Lung (tissue), 12 donors: ENCODE measurements around the gene C11orf21. TPM values are rescaled to one million over a fixed set of nuclear protein-coding genes. Genes with fewer than 3 reads are reported as not detected.

Experiments used
- ATAC-seq: fragments of 200-7000 bp; cut with Tn5 transposase; one replicate; pipeline ENCODE4 v1.9.1; 2020; ENCODE audit warnings: moderate number of reproducible peaks; ENCODE audit not compliant: insufficient read depth, low FRiP score
- DNase-seq, 3 donors: peaks; one replicate each; pipeline ENCODE4 v3.0.0-alpha.2; 2013 to 2017
- H3K27ac ChIP-seq, 2 donors: one replicate each; pipeline ENCODE4 v1.5.1; 2013; ENCODE audit warnings: mild to moderate bottlenecking in 2 of 2, moderate library complexity in 2 of 2, control low read depth in 1 of 2, inconsistent platforms in 1 of 2, low read depth in 1 of 2, low read length in 1 of 2
- H3K27me3 ChIP-seq, 3 donors: one replicate each; pipeline ENCODE4 v1.5.1; 2013; ENCODE audit warnings: low read length in 2 of 3; ENCODE audit not compliant: control insufficient read depth in 3 of 3, insufficient read depth in 3 of 3
- H3K36me3 ChIP-seq, 4 donors: one replicate each; pipeline ENCODE4 v1.5.1; 2013; ENCODE audit warnings: low read length in 4 of 4, mild to moderate bottlenecking in 1 of 4, moderate library complexity in 1 of 4; ENCODE audit not compliant: control insufficient read depth in 4 of 4, insufficient read depth in 4 of 4
- H3K4me1 ChIP-seq, 5 donors: one replicate each; pipeline ENCODE4 v1.5.1; 2013; ENCODE audit warnings: low read length in 5 of 5, mild to moderate bottlenecking in 2 of 5, moderate library complexity in 1 of 5; ENCODE audit not compliant: control insufficient read depth in 5 of 5, insufficient read depth in 5 of 5
- H3K4me3 ChIP-seq: one replicate; pipeline ENCODE4 v1.5.1; 2013; ENCODE audit warnings: mild to moderate bottlenecking, control low read depth, moderate library complexity
- H3K9ac ChIP-seq, 2 donors: one replicate each; pipeline ENCODE4 v1.5.1; 2013; ENCODE audit warnings: low read length in 2 of 2, control low read depth in 1 of 2; ENCODE audit not compliant: insufficient read depth in 1 of 2
- H3K9me3 ChIP-seq, 4 donors: one replicate each; pipeline ENCODE4 v1.5.1; 2013; ENCODE audit warnings: low read length in 3 of 4, mild to moderate bottlenecking in 1 of 4, moderate library complexity in 1 of 4; ENCODE audit not compliant: control insufficient read depth in 4 of 4, insufficient read depth in 3 of 4
- CTCF ChIP-seq: IDR thresholded peaks from 2 replicates; pipeline ENCODE4 v1.5.1; 2012; ENCODE audit warnings: mild to moderate bottlenecking; ENCODE audit errors: control extremely low read depth, extremely low read depth
- WGBS, 2 donors: extraction: QIAGEN DNeasy Blood & Tissue Kit; methylation state at CpG; one replicate each; pipeline ENCODE4 v1.1.7; 2013; 5-methylcytosine and 5-hydroxymethylcytosine counted together
- polyA plus RNA-seq, 2 donors: library from polyadenylated mRNA; stranded (reverse); fragments of 200-250 nt; gene quantifications; one replicate each; pipeline ENCODE4 v1.2.1, GENCODE V29; 2013
- total RNA-seq, 2 donors: library from RNA; depleted of rRNA in 1 of 2; stranded (reverse); fragments of >200 nt in 1 of 2; gene quantifications; one replicate each; pipeline ENCODE4 v1.2.1, GENCODE V29; 2014 to 2021
- donor health status: control.
- donor health status: control.
- donor health status: Bipolar disorder and iron deficiency.
- donor health status: healthy.
- donor health status: DM: yes; HTN: yes; CAD: no.

C11orf21 gene
- total and polyA plus RNA-seq, 4 donors: 3.4 to 6.0 (median 4.8) TPM

GRCh38 chr11:2263071-2263565 is 38.6 kb downstream of the C11orf21 start:
- H3K27me3 ChIP-seq: no peaks in the 10 kb centered on the region
- no peak overlapping the region for H3K4me3 ChIP-seq
- WGBS, 2 donors: 88 to 89% methylated on average over 10 of the region's 10 CpGs
- no peak for ATAC-seq
- H3K9me3 ChIP-seq: no peaks in the 10 kb centered on the region
- TF ChIP-seq CTCF: no peak
- peaks cover 0 to 2% (median 0%) of the 10 kb centered on the region in 5 donors for H3K4me1 ChIP-seq
- H3K27ac ChIP-seq: no peak overlapping the region
- H3K9ac ChIP-seq: no peak overlapping the region
- DNase-seq: no peak
- H3K36me3 ChIP-seq: no peaks in the 10 kb centered on the region

- ATAC-seq: no peak
- no peak for DNase-seq
- 95 to 97% methylated on average over 17 to 18 of the region's 18 CpGs for WGBS, 2 donors
- no peaks in the 10 kb centered on the region for H3K27me3 ChIP-seq
- no peak overlapping the region for H3K9ac ChIP-seq
- no peak for TF ChIP-seq CTCF
- no peaks in the 10 kb centered on the region for H3K36me3 ChIP-seq
- no peak overlapping the region for H3K27ac ChIP-seq
- peaks cover 0 to 2% (median 0%) of the 10 kb centered on the region in 5 donors for H3K4me1 ChIP-seq
- H3K4me3 ChIP-seq: no peak overlapping the region
- no peaks in the 10 kb centered on the region for H3K9me3 ChIP-seq
Observed at GRCh38 chr11:2262301-2263070, 39.2 kb downstream of the C11orf21 start.

GRCh38 chr11:2261436-2262230 is 40.1 kb downstream of the C11orf21 start:
- H3K36me3 ChIP-seq: no peaks in the 10 kb centered on the region
- peaks cover 0 to 2% (median 0%) of the 10 kb centered on the region in 5 donors for H3K4me1 ChIP-seq
- no peaks in the 10 kb centered on the region for H3K27me3 ChIP-seq
- no peak for TF ChIP-seq CTCF
- H3K27ac ChIP-seq: no peak overlapping the region
- H3K9me3 ChIP-seq: no peaks in the 10 kb centered on the region
- ATAC-seq (no peak), DNase-seq (no peak)
- no peak overlapping the region for H3K9ac ChIP-seq
- WGBS, 2 donors: 89% methylated on average over 21 of the region's 21 CpGs
- H3K4me3 ChIP-seq: no peak overlapping the region
